GM19452 (cell line): ENCODE data around the gene MTHFSD.

Experiments used
- ATAC-seq: cut with Tn5 transposase; IDR thresholded peaks from one replicate; pipeline ENCODE4 v1.9.1; 2021; ENCODE audit not compliant: unreplicated experiment

Gene MTHFSD

GRCh38 chr16:86570558-86571529 is 15.8 kb upstream of the MTHFSD start:
- no peak for ATAC-seq

DNA sequence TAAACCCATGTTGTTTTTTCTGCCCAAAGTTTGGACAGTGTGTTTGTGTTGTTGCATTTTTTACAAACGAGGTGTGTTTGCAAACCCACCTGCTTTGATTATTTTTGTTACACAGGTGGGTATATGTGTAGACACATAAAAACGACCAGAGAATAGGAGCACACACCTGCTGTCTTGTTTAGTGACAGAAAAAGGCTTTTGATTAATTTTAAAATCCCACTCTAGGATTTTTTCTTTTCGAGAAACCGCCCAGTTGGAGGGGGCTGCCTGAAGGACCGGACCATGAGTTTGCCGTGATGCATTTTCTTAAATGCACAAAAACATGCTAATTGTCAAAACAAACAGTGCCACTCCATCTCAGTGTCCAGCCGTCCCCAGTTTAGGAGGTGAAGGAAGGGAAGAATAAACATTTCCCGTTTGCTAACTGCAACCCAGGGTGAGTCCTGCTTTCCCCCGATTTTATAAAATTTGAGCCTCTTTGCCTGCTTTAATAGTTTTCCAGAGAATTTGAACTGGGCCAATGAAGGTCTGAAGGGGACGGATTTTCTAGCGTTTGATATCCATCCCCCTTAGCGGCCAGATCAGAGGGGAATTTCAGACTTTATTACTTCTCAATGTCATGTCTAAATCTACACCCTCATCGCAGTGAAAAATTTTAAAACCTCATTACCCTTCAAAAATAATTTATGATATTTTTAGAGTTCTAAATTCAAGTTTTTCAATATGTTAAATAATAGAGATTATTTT is 14.8 kb upstream of the MTHFSD start:
- no peak for ATAC-seq

GRCh38 chr16:86568677-86569623 is 13.9 kb upstream of the MTHFSD start:
- no peak for ATAC-seq

GRCh38 chr16:86567701-86568581 is 12.9 kb upstream of the MTHFSD start:
- ATAC-seq: no peak

DNA sequence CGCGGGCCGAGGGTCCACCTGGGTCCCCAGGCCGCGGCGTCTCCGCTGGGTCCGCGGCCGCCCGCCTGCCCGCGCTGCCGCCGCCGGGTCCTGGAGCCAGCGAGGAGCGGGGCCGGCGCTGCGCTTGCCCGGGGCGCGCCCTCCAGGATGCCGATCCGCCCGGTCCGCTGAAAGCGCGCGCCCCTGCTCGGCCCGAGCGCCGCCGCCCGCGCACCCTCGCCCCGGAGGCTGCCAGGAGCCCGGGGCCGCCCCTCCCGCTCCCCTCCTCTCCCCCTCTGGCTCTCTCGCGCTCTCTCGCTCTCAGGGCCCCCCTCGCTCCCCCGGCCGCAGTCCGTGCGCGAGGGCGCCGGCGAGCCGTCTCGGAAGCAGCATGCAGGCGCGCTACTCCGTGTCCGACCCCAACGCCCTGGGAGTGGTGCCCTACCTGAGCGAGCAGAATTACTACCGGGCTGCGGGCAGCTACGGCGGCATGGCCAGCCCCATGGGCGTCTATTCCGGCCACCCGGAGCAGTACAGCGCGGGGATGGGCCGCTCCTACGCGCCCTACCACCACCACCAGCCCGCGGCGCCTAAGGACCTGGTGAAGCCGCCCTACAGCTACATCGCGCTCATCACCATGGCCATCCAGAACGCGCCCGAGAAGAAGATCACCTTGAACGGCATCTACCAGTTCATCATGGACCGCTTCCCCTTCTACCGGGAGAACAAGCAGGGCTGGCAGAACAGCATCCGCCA is 12.1 kb upstream of the MTHFSD start:
- ATAC-seq: no peak

DNA sequence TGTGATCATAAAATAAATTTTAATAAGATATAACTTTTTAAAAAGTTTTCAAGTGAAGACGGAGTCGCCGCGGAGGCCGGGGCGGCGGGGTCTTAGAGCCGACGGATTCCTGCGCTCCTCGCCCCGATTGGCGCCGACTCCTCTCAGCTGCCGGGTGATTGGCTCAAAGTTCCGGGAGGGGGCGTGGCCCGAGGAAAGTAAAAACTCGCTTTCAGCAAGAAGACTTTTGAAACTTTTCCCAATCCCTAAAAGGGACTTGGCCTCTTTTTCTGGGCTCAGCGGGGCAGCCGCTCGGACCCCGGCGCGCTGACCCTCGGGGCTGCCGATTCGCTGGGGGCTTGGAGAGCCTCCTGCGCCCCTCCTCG is 11.5 kb upstream of the MTHFSD start, which contains the start of gene FOXC2:
TSS of gene FOXC2 (plus strand) at position 229 of the 365 bp plus-strand sequence. CDS start 507 bp downstream, outside the sequence.
- no peak for ATAC-seq

- no peak for ATAC-seq
Observed at GRCh38 chr16:86565644-86566511, 10.8 kb upstream of the MTHFSD start.

- no peak for ATAC-seq
Observed at GRCh38 chr16:86565181-86565631, 10.2 kb upstream of the MTHFSD start.

GRCh38 chr16:86563469-86564345 is 8.7 kb upstream of the MTHFSD start:
- no peak for ATAC-seq

DNA sequence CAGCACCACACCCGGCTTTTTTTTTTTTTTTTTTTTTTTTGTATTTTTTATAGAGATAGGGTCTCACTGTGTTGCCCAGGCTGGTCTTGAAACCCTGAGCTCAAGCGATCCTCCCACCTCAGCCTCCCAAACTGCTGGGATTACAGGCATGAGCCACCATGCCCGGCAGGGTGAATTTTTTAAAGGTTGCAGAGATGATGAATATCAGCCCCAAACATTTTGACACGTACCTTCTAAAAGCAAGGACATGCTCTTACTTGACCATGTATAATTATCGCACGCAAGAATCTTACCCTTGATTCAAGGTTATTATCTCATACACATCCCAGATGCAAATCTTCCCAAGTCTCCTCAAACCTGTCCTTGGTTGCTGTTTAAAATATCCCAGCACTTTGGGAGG is 7.3 kb upstream of the MTHFSD start:
- ATAC-seq: no peak

- no peak for ATAC-seq
Observed at GRCh38 chr16:86559802-86560305, 4.8 kb upstream of the MTHFSD start.

DNA sequence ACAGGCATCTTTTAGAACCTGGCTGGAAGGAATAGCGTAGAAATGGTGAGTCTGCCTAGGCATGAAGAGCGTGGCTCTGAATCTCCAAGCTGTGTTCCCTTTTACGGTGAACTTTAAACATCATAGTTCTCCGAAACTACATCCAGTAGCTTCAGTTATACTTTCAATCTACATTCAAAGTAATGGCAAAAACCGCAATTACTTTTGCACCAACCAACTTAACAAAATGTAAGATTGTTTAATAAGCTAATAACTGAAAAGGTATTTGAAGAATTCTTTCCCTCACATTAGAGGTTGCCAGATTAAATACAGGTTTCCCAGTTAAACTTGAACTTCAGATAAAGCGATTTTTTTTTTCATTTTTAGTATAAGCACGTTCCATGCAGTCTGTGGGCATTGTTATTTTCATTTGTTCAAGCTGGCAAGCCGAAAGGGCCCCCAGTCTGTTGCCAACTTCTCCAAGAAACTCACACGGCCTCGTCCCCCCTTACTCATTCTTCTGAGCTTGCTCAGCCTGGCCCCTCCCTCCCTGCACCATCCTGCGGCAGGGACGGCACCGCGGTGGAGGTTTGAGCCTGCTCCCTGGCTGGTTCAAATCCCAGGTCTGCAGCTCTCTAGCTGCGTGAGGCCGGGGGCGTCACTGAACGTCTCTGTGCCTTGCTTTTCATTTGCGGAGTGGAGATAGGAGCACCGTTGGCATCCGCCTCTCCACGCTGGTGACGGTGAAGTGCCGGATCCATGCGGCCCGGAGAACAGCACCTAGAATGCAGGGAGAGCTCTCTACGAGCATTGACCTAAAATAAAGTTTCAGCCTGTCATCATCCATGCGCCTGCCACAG is 3.5 kb upstream of the MTHFSD start:
- no peak for ATAC-seq

DNA sequence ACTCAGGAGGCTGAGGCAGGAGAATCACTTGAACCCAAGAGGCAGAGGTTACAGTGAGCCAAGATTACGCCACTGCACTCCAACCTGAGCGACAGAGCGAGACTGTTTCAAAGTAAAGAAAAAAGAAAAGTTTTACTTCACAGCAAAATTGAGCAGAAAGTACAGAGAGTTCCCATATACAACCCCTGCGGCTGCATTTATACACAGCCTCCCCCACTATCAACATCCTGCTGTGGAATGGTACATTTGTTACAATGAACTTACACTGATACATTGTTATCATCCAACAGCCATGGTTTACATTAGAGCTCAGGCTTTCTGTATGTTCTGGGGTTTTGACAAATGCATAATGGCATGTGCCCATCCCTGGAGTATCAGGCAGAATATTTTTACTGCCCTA is 2.6 kb upstream of the MTHFSD start:
- ATAC-seq: no peak

GRCh38 chr16:86556576-86556975 is 1.5 kb upstream of the MTHFSD start:
- ATAC-seq: no peak

- ATAC-seq: no peak
Observed at GRCh38 chr16:86555704-86556075, 655 bp upstream of the MTHFSD start.

GRCh38 chr16:86554599-86554916 is 477 bp downstream of the MTHFSD start:
- no peak for ATAC-seq
